GM12892 (cell line): ENCODE results near the gene ELK4.

Experiments
- POLR2A ChIP-seq: IDR thresholded peaks from 2 replicates; pipeline ENCODE4 v1.6.1; 2011; ENCODE audit warnings: low read depth, low read length, control low read depth
- POLR2AphosphoS5 ChIP-seq: IDR thresholded peaks from 2 replicates; pipeline ENCODE4 v1.6.1; 2011; ENCODE audit warnings: low read depth, low read length, control low read depth
- TAF1 ChIP-seq: IDR thresholded peaks from 2 replicates; pipeline ENCODE4 v1.6.1; 2011; ENCODE audit warnings: low read depth, mild to moderate bottlenecking, control low read depth, low read length, borderline replicate concordance

DNA sequence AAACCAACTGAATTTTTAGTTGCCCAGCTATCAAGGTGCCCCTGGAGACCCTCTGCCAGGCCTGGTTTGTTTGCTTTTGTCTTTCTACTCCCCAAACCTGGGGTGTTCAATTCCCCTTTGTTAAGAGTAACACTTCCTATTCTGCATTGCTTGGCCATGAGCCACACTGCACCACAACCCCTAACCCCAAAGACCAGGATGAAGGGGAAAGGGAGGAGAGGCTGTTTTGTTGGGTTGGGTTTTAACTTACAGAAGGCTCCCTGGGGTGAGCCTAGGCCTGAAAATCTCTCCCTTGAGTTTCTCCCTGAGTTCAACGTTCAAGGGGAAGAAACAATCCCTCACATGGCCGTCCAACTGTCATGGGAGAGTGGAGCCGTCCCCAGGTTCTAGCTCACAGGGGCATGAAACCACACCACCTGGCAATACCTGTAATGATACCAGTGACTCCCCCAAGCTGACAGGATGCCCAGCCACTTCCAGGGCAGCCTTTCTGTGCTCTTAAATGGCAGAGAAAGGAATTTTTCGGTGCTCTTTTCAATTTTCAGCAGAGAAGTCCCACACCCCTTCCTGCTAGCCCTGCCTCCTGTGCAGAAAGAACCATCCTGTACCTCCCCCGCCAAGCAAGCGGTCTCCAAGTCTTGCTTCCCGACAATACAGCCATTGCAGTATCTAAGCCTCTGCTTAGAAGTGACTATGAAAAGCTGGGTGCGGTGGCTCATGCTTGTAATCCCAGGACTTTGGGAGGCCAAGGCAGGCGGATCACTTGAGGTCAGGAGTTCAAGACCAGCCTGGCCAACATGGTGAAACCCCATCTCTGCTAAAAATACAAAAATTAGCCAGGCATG, 33.6 kb upstream of the ELK4 start:
- TF ChIP-seq POLR2A (no peak), POLR2AphosphoS5 (no peak), TAF1 (no peak)
